Measurements from ENCODE around the gene RC3H1.

Gene RC3H1

GRCh38 chr1:173888749-173889148 lies 133.4 kb downstream of the RC3H1 start:
- DNase-seq (ENCODE audit: low spot score), result no peak
- Histone ChIP-seq H3K27ac (no peak overlapping the region), H3K4me3 (no peak overlapping the region)
- no peak for TF ChIP-seq CTCF (IDR thresholded peaks at IDR 0.05)

- no peak for TF ChIP-seq CTCF (IDR thresholded peaks at IDR 0.05)
- Histone ChIP-seq H3K4me3 (no peak overlapping the region), H3K27ac (no peak overlapping the region)
- DNase-seq (ENCODE audit: low spot score), result no peak
Observed at GRCh38 chr1:173887627-173888026, 134.5 kb downstream of the RC3H1 start.

- no peak overlapping the region for H3K27ac ChIP-seq
- TF ChIP-seq CTCF (IDR thresholded peaks at IDR 0.05), result no peak
- no peak for DNase-seq (ENCODE audit: low spot score)
- H3K4me3 ChIP-seq, result no peak overlapping the region
Observed at GRCh38 chr1:173886746-173887611, 135.2 kb downstream of the RC3H1 start.

GRCh38 chr1:173884701-173885100 lies 137.5 kb downstream of the RC3H1 start:
- Histone ChIP-seq H3K27ac (no peak overlapping the region), H3K4me3 (no peak overlapping the region)
- no peak for DNase-seq (ENCODE audit: low spot score)
- TF ChIP-seq CTCF (IDR thresholded peaks at IDR 0.05), result no peak
